SH-SY5Y (cell line): ENCODE results near the gene DBN1.

Experiments
- GATA2 ChIP-seq: IDR thresholded peaks from 2 replicates; pipeline ENCODE4 v1.6.1; 2011; ENCODE audit warnings: mild to moderate bottlenecking, low read depth, low read length
- GATA3 ChIP-seq: IDR thresholded peaks from 2 replicates; pipeline ENCODE4 v1.6.1; 2011; ENCODE audit warnings: low read depth, mild to moderate bottlenecking, low read length, moderate library complexity

DNA sequence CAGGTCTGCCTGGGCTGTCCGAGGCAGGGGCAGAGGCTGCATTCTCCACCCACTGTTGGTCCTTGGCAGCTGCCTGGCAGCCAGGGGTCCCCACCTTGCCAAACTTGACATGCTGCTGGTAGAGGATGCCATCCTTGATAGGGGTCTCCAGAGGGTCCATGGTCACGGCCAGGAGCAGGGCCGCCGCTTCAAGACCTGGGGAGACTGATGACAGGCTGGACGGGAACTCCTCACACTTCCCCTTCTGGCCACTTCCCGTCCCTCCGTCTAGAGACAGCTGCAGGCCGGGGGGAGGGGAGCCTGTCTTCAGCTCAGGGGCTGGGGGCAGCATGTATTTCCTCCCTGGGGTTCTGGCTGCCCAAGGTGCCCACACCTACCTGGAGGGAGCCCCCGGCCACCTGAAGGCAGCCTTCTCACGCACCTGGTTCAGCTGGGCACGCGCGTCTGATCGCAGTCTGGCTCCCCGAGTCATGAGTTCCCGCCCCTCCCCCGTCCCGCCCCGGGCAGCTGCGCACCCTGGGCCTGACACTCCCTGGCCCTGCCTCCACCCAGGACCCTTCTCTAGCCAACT is 36.0 kb upstream of the DBN1 start, which contains the start of gene DOK3:
- TF ChIP-seq GATA3 (no peak), GATA2 (no peak)
